ENCODE data around the gene WHAMM.
A peak's percentile ranks its signal among the peaks of the same experiment; 100 is the strongest.
"Not testable (repeated sequence)": the region's sequence is repeated elsewhere in the genome, so short reads cannot be mapped to it uniquely, and the experiment has no call there.

WHAMM gene, protein sequence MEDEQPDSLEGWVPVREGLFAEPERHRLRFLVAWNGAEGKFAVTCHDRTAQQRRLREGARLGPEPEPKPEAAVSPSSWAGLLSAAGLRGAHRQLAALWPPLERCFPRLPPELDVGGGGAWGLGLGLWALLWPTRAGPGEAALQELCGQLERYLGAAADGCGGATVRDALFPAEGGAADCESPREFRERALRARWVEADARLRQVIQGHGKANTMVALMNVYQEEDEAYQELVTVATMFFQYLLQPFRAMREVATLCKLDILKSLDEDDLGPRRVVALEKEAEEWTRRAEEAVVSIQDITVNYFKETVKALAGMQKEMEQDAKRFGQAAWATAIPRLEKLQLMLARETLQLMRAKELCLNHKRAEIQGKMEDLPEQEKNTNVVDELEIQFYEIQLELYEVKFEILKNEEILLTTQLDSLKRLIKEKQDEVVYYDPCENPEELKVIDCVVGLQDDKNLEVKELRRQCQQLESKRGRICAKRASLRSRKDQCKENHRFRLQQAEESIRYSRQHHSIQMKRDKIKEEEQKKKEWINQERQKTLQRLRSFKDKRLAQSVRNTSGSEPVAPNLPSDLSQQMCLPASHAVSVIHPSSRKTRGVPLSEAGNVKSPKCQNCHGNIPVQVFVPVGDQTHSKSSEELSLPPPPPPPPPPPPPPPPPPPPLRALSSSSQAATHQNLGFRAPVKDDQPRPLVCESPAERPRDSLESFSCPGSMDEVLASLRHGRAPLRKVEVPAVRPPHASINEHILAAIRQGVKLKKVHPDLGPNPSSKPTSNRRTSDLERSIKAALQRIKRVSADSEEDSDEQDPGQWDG

DNA sequence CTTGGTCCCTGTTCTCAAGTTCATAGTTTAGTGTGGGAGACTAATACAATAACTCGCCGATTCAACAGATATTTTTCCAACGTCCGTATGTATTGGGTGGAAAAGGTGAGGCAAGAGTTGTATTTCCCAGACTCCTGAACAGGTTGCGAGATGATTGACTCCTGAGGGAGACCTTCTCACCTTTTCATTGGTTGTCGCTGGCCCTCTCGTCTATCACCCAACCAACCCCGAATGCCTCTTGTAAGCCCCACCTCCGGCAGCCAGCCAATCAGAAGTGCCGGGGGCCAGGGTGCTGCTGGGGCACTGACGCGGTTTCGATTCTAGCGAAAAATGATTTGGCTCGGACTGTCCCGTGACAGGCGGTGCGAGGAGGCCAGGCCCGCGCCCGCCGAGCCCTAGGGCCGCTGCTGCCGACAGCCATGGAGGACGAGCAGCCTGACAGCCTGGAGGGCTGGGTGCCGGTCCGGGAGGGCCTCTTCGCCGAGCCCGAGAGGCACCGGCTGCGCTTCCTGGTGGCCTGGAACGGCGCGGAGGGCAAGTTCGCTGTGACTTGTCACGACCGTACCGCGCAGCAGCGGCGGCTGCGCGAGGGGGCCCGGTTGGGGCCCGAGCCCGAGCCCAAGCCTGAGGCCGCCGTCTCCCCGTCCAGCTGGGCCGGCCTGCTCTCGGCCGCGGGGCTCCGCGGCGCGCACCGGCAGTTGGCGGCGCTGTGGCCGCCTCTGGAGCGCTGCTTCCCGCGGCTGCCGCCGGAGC lies at the start of gene WHAMM:
TSS of gene WHAMM (plus strand) at position 321 of the 753 bp plus-strand sequence. CDS start at position 420, 99 bp downstream.
- ATAC-seq (peak; percentile 94), DNase-seq (peak; percentile 94 to 96)
- Mint-ChIP-seq H3K27me3 (no peaks in the 10 kb centered on the region), H3K9me3 (no peaks in the 10 kb centered on the region), H3K27ac (peak within 1 kb of the TSS; percentile 96 to 99), H3K4me3 (peak within 1 kb of the TSS; percentile 85 to 87), H3K4me1 (peaks cover 30% of the 10 kb centered on the region)

DNA sequence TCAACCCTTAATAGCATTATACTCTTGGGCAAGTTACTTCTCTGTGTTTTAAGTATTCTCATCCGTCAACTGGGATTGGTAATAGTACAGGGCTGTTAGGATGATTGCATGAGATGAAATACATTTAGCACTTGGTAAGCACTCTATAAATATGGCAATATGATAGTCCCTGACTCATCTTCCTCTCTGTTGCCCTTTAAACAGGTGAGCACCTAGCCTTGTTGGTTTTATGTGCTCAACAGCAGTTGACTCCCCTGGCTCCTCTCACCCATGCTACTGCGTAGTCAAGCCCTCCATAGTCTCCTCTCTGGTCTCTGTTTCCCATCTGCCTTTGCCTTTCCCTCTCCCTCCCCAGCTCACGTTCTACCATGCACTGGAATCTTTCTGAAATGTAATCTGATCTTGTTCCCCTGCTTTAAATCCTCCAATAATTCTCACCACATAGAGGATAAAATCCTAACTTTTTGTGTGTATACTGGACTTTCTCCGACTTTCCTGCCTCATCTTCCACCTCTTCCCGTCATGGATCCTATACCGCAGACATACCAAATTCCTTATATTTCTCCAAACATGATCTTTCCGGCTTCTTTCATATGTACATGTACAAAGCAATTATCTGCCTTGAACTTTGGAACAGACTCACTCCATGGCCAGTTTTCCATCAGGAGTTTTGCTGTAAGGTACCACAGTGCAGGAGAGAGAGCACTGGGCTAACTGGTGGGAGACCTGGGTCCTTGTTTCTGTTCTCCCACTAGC lies 45.9 kb upstream of the WHAMM start:
- DNase-seq (no peak), ATAC-seq (peak; percentile 42)
- Mint-ChIP-seq H3K27me3 (no peaks in the 10 kb centered on the region), H3K4me1 (peaks cover 10% of the 10 kb centered on the region), H3K27ac (peak overlapping the region in 1 of 2 donors; percentile 29), H3K4me3 (no peak overlapping the region), H3K9me3 (no peaks in the 10 kb centered on the region)

DNA sequence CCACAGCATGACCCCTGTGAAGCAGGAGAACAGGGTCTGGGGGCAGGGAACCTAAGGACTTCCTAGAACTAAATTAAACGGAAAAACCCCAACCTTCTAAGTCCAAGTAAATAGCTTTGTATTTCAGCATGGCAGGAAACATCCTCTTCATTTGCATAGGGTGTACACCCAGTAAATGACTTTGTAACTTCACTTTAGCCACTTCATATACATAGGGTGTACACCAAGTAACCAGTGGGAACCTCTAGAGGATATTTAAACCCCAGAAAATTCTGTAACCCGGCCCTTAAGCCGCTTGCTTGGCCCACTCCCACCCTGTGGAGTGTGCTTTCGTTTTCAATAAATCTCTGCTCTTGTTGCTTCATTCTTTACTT lies 45.3 kb upstream of the WHAMM start:
- peak overlapping the region in 1 of 2 donors; percentile 29 for H3K27ac Mint-ChIP-seq

DNA sequence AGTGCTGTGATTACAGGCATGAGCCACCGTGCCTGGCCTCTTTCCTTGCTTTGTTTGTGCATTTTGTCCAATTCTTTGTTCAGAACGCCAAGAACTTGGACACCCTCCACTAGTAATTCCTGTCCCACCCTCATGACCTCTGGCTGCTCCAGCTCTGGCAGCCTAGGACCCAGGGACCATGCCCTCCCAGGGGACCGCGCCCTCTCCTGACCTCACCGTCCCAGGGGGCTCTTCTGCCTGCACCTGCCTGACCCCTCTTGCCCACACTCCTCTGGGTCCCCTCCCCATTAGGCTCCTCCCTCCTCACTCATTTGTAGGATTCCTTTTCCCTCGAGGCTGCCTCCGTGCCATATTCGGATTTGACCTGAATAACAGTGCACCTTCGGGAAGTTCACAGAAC lies 44.7 kb upstream of the WHAMM start:
- Mint-ChIP-seq H3K4me3 (no peak overlapping the region), H3K27me3 (no peaks in the 10 kb centered on the region), H3K4me1 (peaks cover 10% of the 10 kb centered on the region), H3K27ac (peak overlapping the region in 1 of 2 donors; percentile 68), H3K9me3 (no peaks in the 10 kb centered on the region)
- no peak for DNase-seq
- ATAC-seq = no peak

More for the DNA sequence above, 45.3 kb upstream of the WHAMM start:
- Mint-ChIP-seq H3K27me3 (no peaks in the 10 kb centered on the region), H3K4me3 (no peak overlapping the region), H3K9me3 (no peaks in the 10 kb centered on the region), H3K4me1 (peaks cover 10% of the 10 kb centered on the region)
- DNase-seq (no peak), ATAC-seq (no peak)

DNA sequence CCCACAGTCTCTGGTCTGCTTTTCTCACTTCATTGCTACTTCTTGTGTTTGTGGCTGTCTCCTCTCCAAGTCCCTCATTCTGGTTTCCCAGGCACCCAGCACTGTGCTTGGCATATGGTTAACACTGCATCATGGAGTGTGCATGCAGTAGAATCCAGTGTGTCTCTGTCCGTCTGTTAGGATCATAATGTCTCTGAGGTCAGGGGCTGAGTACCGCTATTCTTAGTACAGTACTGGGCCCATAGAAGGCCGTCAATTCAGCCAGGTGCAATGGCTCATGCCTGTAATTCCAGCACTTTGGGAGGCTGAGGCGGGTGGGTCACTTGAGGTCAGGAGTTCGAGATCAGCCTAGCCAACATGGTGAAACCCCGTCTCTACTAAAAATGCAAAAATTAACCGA lies 43.2 kb upstream of the WHAMM start:
- H3K27ac Mint-ChIP-seq, H3K4me3 Mint-ChIP-seq, H3K4me1 Mint-ChIP-seq, H3K9me3 Mint-ChIP-seq, H3K27me3 Mint-ChIP-seq, DNase-seq, ATAC-seq: not testable (repeated sequence)

DNA sequence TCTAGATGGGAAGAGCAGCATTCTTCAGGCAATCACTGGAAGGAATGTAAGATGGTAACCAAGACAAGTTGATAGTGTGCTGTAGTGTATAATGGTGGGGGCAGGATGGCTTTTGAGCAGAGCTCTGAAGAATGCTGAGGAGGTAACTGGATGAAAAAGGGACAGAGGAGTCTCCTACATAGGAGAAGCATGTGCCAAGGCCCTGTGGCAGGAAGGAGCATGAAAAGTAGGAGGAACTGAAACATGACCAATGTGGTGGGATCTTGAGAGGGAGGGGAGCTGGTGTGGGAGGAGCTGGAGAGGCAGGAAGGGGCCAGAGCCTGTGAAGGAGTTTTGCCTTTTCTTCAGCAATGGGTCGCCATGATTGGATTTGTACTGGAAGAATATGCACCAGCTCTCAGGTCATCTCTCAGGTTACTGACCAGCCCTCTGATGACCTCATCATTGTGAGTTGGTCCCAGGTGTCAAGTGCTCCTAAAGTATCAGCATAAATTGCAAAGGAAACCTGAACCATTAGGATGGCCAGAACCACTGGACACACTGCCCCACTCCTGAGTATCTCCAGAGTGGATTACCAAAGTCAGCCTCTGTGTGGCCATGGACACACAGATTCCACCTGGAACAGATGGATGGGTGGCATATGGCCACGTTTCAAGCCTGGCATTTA lies 42.1 kb upstream of the WHAMM start:
- Mint-ChIP-seq H3K27ac (no peak overlapping the region), H3K4me3 (no peak overlapping the region), H3K9me3 (no peaks in the 10 kb centered on the region), H3K4me1 (peaks cover 10% of the 10 kb centered on the region), H3K27me3 (no peaks in the 10 kb centered on the region)
- DNase-seq (no peak), ATAC-seq (no peak)

DNA sequence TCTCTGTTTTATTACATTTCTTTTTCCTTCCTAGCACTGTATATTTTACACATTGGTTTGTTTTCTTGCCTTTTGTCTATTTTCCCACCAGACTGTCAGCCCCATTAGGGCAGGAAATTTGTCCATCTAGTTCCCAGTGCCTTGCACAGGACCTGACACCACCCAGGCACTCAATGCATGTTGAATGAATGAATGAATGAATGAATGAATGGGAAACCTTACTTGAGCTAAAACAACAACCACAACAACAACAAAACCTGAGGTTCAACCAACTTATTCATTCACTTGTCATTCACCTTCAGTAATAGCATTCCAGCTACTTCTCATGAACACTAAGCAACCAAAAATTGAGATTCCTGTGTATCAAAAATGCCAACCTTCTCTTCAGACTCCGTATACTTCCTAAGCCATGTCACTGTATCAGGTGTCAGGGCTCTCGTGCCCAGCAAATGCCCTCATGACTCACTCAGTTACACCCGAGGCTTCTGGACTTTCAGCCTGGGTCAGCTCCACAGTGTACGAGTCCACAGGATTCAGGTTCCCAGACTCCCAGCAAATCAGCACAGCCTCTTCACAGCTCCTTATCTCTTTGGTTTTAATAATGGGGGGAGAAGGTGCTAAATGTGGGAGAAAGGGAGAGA lies 40.9 kb upstream of the WHAMM start:
- ATAC-seq (no peak), DNase-seq (no peak)
- no peak overlapping the region for H3K4me3 Mint-ChIP-seq
- H3K27ac Mint-ChIP-seq = no peak overlapping the region
- H3K27me3 Mint-ChIP-seq = peaks cover 9% of the 10 kb centered on the region
- H3K4me1 Mint-ChIP-seq = peaks cover 6% of the 10 kb centered on the region
- no peaks in the 10 kb centered on the region for H3K9me3 Mint-ChIP-seq

DNA sequence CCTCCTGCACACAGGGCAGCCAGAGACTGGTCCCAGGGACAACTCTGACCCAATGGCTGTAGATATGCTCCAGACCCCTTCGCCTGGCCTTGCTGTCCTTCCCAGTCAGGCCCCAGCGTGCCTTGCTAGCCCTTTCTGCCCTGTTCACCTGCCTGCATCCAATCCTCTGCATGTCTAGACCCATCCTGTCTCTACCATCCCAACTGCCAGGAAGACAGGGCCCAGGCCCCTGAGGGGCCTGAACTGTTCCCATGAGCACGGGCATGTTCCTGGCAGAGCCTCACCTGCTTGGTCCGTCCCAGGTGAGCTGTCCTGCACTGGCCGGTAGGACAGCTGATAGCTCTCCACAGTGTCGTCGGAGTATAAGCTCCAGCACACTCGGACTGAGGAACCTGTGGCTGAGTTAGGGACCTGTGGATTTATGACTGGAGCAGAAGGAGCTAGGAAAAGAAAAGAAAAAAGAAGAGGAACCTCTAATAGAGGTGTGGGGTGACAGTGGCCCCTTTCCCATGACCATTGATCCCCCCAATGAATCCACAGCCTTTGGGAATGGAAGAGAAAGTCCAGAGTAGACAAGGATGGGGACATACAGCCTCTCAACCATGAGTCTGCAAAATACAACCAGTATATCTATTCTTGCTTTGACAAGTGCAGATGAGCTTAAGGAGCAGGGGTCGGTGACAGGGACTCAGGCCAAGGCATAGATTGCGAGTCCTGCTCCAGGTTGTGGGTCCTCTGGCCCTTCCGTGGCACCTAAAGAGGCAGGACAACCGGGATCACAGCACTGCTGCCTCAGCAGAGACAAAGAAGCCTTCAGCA lies 37.4 kb upstream of the WHAMM start:
- Mint-ChIP-seq H3K9me3 (no peaks in the 10 kb centered on the region), H3K27ac (no peak overlapping the region)
- ATAC-seq = no peak

DNA sequence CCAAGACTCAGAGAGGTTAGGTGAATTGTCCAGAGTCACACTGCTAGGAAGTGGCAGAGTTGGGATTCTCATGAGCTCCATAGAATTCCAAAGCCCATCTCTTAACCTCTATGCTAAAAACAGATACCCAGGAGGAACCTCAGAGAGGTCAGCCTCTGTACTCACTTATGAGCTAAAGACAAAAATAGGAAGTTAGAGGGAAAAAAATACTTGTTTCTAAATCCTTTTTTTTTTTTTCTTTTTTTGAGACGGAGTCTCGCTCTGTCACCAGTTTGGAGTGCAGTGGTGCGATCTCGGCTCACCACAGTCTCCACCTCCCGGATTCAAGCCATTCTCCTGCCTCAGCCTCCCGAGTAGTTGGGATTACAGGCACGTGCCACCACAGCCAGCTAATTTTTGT lies 34.9 kb upstream of the WHAMM start:
- no peak for DNase-seq
- Mint-ChIP-seq H3K27me3 (peaks cover 9% of the 10 kb centered on the region), H3K4me3 (no peak overlapping the region), H3K9me3 (no peaks in the 10 kb centered on the region), H3K27ac (no peak overlapping the region), H3K4me1 (no peaks in the 10 kb centered on the region)
- ATAC-seq = no peak

More for the DNA sequence above, 37.4 kb upstream of the WHAMM start:
- DNase-seq = no peak
- peaks cover 9% of the 10 kb centered on the region for H3K27me3 Mint-ChIP-seq
- no peak overlapping the region for H3K4me3 Mint-ChIP-seq
- no peaks in the 10 kb centered on the region for H3K4me1 Mint-ChIP-seq

DNA sequence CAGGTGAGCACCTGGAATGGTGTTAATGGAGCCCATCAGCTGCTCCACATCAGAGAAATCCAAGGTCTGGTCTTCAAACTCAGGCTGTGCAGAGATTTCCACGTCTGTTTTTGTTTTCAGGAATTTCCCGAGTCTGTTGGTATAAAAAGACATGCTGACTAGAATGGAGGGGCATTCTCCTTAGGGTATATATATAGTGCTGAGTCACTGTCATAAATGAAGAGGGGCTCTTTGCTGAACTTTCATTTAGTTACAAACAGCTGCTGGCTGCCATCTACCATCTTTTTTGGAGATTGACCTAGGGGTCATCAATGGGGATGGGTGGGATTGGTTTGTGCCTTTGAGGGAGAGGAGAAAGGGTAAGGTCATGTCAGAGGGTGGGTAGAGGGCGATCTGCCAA lies 30.7 kb upstream of the WHAMM start:
- DNase-seq (no peak), ATAC-seq (no peak)
- no peak overlapping the region for H3K4me3 Mint-ChIP-seq
- H3K27ac Mint-ChIP-seq = no peak overlapping the region
- no peaks in the 10 kb centered on the region for H3K9me3 Mint-ChIP-seq
- peaks cover 10% of the 10 kb centered on the region for H3K27me3 Mint-ChIP-seq
- H3K4me1 Mint-ChIP-seq = no peaks in the 10 kb centered on the region

DNA sequence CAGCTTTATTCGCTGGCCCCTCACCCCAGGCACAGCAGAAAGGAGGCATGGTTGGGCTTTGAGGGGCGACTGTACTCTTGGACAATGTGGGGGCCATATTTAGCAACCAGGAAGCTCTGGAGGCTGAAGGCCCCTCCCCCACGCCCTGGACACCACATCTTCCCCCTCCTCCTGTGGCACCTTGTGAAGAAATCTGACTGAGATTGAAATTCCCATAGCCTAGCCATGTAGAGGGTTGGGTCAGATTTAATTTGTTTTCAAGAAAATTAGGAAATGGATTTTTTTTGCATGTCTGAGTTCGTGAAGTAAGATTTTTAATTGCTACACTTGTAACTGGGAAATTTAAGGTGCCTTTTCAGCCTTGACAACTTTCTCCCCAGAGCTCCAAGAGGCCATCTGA lies 28.1 kb upstream of the WHAMM start:
- ATAC-seq (no peak), DNase-seq (no peak)
- Mint-ChIP-seq H3K9me3 (no peaks in the 10 kb centered on the region), H3K27me3 (peaks cover 16% of the 10 kb centered on the region), H3K4me1 (no peaks in the 10 kb centered on the region), H3K27ac (no peak overlapping the region), H3K4me3 (no peak overlapping the region)

DNA sequence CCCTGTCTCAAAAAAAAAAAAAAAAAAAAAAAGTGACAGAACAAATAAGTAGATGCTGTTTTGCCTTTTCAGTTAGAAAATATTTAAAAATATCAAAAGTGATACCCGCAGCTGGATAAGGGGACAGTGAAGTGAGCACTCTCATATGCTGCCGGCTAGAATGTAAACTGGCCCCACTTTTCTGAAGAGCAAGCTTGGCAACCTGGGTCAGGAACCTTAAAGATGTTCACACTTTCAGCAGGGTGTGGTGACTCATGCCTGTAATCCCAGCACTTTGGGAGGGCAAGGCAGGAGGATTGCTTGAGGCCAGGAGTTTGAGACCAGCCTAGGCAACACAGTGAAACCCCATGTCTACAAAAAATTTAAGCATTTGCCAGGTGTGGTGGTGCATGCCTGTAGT lies 20.9 kb upstream of the WHAMM start:
- no peak overlapping the region for H3K4me3 Mint-ChIP-seq
- H3K9me3 Mint-ChIP-seq = peaks cover 0 to under 1% of the 10 kb centered on the region in 2 donors
- no peaks in the 10 kb centered on the region for H3K4me1 Mint-ChIP-seq
- DNase-seq (no peak), ATAC-seq (no peak)
- H3K27ac Mint-ChIP-seq = no peak overlapping the region
- H3K27me3 Mint-ChIP-seq = peaks cover 8% of the 10 kb centered on the region

DNA sequence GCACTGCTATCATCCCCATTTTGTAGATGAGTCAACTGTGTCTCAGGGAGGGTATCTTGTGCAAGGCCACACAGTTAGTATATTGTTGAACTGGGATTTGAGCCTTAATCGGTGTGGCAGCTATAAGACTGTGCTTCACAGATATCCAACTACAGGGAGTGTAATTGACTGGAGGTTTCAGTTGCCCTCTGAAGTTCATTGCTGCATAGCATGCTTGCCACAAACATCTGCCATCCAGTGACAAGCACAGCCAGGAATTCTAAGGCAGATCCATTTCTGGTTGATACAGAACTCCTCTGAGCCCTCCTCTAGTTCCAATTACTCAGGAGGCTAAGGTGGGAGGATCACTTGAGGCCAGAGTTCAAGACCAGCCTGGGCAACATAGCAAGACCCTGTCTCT lies 19.9 kb upstream of the WHAMM start:
- Mint-ChIP-seq H3K27ac (no peak overlapping the region), H3K27me3 (no peaks in the 10 kb centered on the region), H3K4me1 (no peaks in the 10 kb centered on the region), H3K4me3 (no peak overlapping the region), H3K9me3 (peaks cover 9 to 10% of the 10 kb centered on the region in 2 donors)
- ATAC-seq = no peak
- DNase-seq = no peak

Measured in stimulated activated naive CD8-positive, alpha-beta T cell treated with anti-CD3 and anti-CD28 coated beads, Interleukin-15, amount 100 ng/mL, for 72 hours (primary cell).